Measurements from ENCODE around the gene YARS1. TPM values are rescaled to one million over a fixed set of nuclear protein-coding genes. Genes with fewer than 3 reads are reported as not detected.

Gene YARS1
- polyA plus RNA-seq, 3 donors from 2014 or later: 103 to 168 (median 129) TPM

- Mint-ChIP-seq H3K4me3 (no peak overlapping the region), H3K27me3 (ENCODE audit: low read depth in 3 of 3) (no peaks in the 10 kb centered on the region), H3K27ac (peak overlapping the region in 1 of 6 donors; percentile 16), H3K9me3 (no peaks in the 10 kb centered on the region), H3K36me3 (no peaks in the 10 kb centered on the region), H3K4me1 (no peaks in the 10 kb centered on the region)
- no peak for DNase-seq
Measured at GRCh38 chr1:32761253-32761877, 55.8 kb downstream of the YARS1 start.

GRCh38 chr1:32759997-32760623, 57.0 kb downstream of the YARS1 start:
- H3K9me3 Mint-ChIP-seq: no peaks in the 10 kb centered on the region
- peaks cover 0 to 2% (median 0%) of the 10 kb centered on the region in 3 donors for H3K27me3 Mint-ChIP-seq (ENCODE audit: low read depth in 3 of 3)
- H3K4me3 Mint-ChIP-seq: no peak overlapping the region
- no peaks in the 10 kb centered on the region for H3K36me3 Mint-ChIP-seq
- H3K4me1 Mint-ChIP-seq: peaks cover 2 to 7% of the 10 kb centered on the region in 2 donors
- peak overlapping the region in 1 of 6 donors; percentile 62 for H3K27ac Mint-ChIP-seq
- DNase-seq: no peak

GRCh38 chr1:32759521-32759981, 57.6 kb downstream of the YARS1 start:
- no peaks in the 10 kb centered on the region for H3K36me3 Mint-ChIP-seq
- peaks cover 0 to 2% (median 0%) of the 10 kb centered on the region in 3 donors for H3K27me3 Mint-ChIP-seq (ENCODE audit: low read depth in 3 of 3)
- peak overlapping the region in 1 of 6 donors; percentile 62 for H3K27ac Mint-ChIP-seq
- H3K4me3 Mint-ChIP-seq: no peak overlapping the region
- H3K9me3 Mint-ChIP-seq: no peaks in the 10 kb centered on the region
- DNase-seq: no peak
- H3K4me1 Mint-ChIP-seq: peaks cover 2 to 9% of the 10 kb centered on the region in 2 donors

- no peak for DNase-seq
- H3K9me3 Mint-ChIP-seq: no peaks in the 10 kb centered on the region
- peak overlapping the region in 2 of 6 donors; percentile 3 to 6 for H3K27ac Mint-ChIP-seq
- no peak overlapping the region for H3K4me3 Mint-ChIP-seq
- peaks cover 0 to 3% (median 2%) of the 10 kb centered on the region in 3 donors for H3K27me3 Mint-ChIP-seq (ENCODE audit: low read depth in 3 of 3)
- no peaks in the 10 kb centered on the region for H3K36me3 Mint-ChIP-seq
- H3K4me1 Mint-ChIP-seq: peaks cover 7 to 14% of the 10 kb centered on the region in 2 donors
Measured at GRCh38 chr1:32758795-32759430, 58.2 kb downstream of the YARS1 start.

GRCh38 chr1:32758177-32758794, 58.9 kb downstream of the YARS1 start:
- H3K27me3 Mint-ChIP-seq (ENCODE audit: low read depth in 3 of 3): peaks cover 0 to 3% (median 2%) of the 10 kb centered on the region in 3 donors
- no peak for DNase-seq
- H3K36me3 Mint-ChIP-seq: no peaks in the 10 kb centered on the region
- H3K4me1 Mint-ChIP-seq: peaks cover 9 to 18% of the 10 kb centered on the region in 2 donors
- H3K27ac Mint-ChIP-seq: peak overlapping the region in 2 of 6 donors; percentile 24 to 42
- H3K4me3 Mint-ChIP-seq: no peak overlapping the region
- no peaks in the 10 kb centered on the region for H3K9me3 Mint-ChIP-seq

GRCh38 chr1:32757213-32757895, 59.8 kb downstream of the YARS1 start:
- H3K4me1 Mint-ChIP-seq: peaks cover 9 to 20% of the 10 kb centered on the region in 2 donors
- no peaks in the 10 kb centered on the region for H3K36me3 Mint-ChIP-seq
- peak overlapping the region in 2 of 6 donors; percentile 52 to 76 for H3K27ac Mint-ChIP-seq
- peaks cover 0 to 3% (median 2%) of the 10 kb centered on the region in 3 donors for H3K27me3 Mint-ChIP-seq (ENCODE audit: low read depth in 3 of 3)
- H3K4me3 Mint-ChIP-seq: no peak overlapping the region
- DNase-seq: no peak
- H3K9me3 Mint-ChIP-seq: no peaks in the 10 kb centered on the region

GRCh38 chr1:32755810-32756159, 61.4 kb downstream of the YARS1 start:
- peaks cover 15 to 26% of the 10 kb centered on the region in 2 donors for H3K4me1 Mint-ChIP-seq
- H3K27ac Mint-ChIP-seq: peak overlapping the region in 4 of 6 donors; percentile 51 to 75 (median 66)
- H3K4me3 Mint-ChIP-seq: peak overlapping the region in 1 of 5 donors; percentile 9
- peaks cover 2 to 6% (median 3%) of the 10 kb centered on the region in 3 donors for H3K27me3 Mint-ChIP-seq (ENCODE audit: low read depth in 3 of 3)
- DNase-seq: no peak
- H3K36me3 Mint-ChIP-seq: no peaks in the 10 kb centered on the region
- H3K9me3 Mint-ChIP-seq: no peaks in the 10 kb centered on the region

GRCh38 chr1:32755098-32755809, 61.9 kb downstream of the YARS1 start:
- no peak for DNase-seq
- peak overlapping the region in 2 of 5 donors; percentile 8 to 18 for H3K4me3 Mint-ChIP-seq
- H3K27ac Mint-ChIP-seq: no peak overlapping the region
- H3K36me3 Mint-ChIP-seq: no peaks in the 10 kb centered on the region
- H3K27me3 Mint-ChIP-seq (ENCODE audit: low read depth in 3 of 3): peaks cover 2 to 6% (median 3%) of the 10 kb centered on the region in 3 donors
- H3K4me1 Mint-ChIP-seq: peaks cover 15 to 26% of the 10 kb centered on the region in 2 donors
- no peaks in the 10 kb centered on the region for H3K9me3 Mint-ChIP-seq

- no peaks in the 10 kb centered on the region for H3K9me3 Mint-ChIP-seq
- peak in 2 of 3 donors; percentile 34 to 39 for DNase-seq
- H3K27ac Mint-ChIP-seq: peak overlapping the region; percentile 29 to 80 (median 66)
- H3K4me1 Mint-ChIP-seq: peaks cover 15 to 26% of the 10 kb centered on the region in 2 donors
- peak overlapping the region; percentile 77 to 89 (median 80) for H3K4me3 Mint-ChIP-seq
- H3K27me3 Mint-ChIP-seq (ENCODE audit: low read depth in 3 of 3): peaks cover 2 to 6% (median 3%) of the 10 kb centered on the region in 3 donors
- H3K36me3 Mint-ChIP-seq: no peaks in the 10 kb centered on the region
Measured at GRCh38 chr1:32754317-32755097, 62.7 kb downstream of the YARS1 start.

GRCh38 chr1:32753532-32754316, 63.4 kb downstream of the YARS1 start:
- peaks cover 2 to 6% (median 3%) of the 10 kb centered on the region in 3 donors for H3K27me3 Mint-ChIP-seq (ENCODE audit: low read depth in 3 of 3)
- peaks cover 15 to 26% of the 10 kb centered on the region in 2 donors for H3K4me1 Mint-ChIP-seq
- peak overlapping the region in 4 of 6 donors; percentile 66 to 80 (median 68) for H3K27ac Mint-ChIP-seq
- peak overlapping the region; percentile 77 to 89 (median 80) for H3K4me3 Mint-ChIP-seq
- peak; percentile 71 to 75 (median 73) for DNase-seq
- H3K9me3 Mint-ChIP-seq: no peaks in the 10 kb centered on the region
- H3K36me3 Mint-ChIP-seq: no peaks in the 10 kb centered on the region

GRCh38 chr1:32749771-32750170, 67.4 kb downstream of the YARS1 start:
- H3K4me1 Mint-ChIP-seq: peaks cover 14 to 19% of the 10 kb centered on the region in 2 donors
- no peaks in the 10 kb centered on the region for H3K9me3 Mint-ChIP-seq
- H3K36me3 Mint-ChIP-seq: no peaks in the 10 kb centered on the region
- peaks cover 2 to 6% (median 3%) of the 10 kb centered on the region in 3 donors for H3K27me3 Mint-ChIP-seq (ENCODE audit: low read depth in 3 of 3)
- no peak for DNase-seq
- H3K4me3 Mint-ChIP-seq: no peak overlapping the region
- no peak overlapping the region for H3K27ac Mint-ChIP-seq

All from immature natural killer cell (primary cell).